DMS53 treated with DMSO at 0.1 percent for 48 hours (cell line): Measurements from ENCODE around the gene GALNT14.

Experiments
- DNase-seq: peaks from one replicate; lab custom pipeline; 2025; ENCODE audit not compliant: unreplicated experiment; lab: John Stamatoyannopoulos, UW

GALNT14 gene

DNA sequence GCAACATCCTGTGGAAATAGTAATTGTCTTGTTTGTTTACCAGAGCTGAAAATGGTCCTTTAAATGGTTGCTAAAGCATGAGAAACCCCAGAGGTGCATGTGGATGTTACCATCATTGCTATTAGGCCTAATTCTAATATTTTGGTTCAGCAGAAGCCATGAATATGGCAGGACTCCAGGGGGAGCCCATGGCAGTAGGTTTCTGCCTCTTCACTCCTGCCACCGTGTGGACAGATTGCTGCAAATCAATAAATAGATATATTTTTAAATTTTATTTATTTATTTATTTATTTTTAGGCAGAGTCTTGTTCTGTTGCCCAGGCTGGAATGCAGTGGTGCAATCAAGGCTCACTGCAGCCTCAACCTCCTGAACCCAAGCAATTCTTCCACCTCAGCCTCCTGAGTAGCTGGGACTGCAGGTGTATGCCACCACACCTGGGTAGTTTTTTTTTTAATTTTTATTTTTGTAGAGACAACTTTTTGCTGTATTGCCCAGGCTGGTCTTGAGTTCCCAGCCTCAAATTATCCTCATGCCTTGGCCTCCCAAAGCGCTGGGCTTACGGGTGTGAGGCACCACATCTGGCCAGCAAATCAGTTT lies 276.1 kb downstream of the GALNT14 start:
- DNase-seq: peak; percentile 20

DNA sequence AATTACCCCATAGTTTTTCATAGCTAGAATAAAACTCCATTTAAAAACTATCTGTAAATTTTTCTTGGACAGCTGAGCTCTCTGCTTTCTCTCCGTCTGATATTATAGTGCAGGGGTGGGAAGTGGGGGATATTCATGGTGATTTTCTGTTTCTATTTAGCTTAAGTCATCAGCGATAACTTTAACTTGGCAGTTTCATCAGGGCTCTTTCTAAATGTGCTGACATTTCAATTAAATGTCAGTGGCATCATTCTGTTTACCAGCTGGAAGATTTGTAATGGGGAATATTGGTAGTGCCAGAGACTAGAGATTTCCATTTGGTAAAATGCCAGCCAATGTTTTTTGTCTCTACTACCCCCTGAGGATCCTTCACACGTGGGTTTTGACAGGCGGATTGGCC lies 277.5 kb downstream of the GALNT14 start:
- no peak for DNase-seq
